ENCODE data around the gene FAM184A.
"Not testable (repeated sequence)": the region's sequence is repeated elsewhere in the genome, so short reads cannot be mapped to it uniquely, and the experiment has no call there.

- TF ChIP-seq CTCF, EZH2 (IDR thresholded peaks at IDR 0.05): not testable (repeated sequence)
Measured at GRCh38 chr6:118997426-118997825, 81.0 kb downstream of the FAM184A start.

Data from neural progenitor cell (in vitro differentiated cells).